Gastroesophageal sphincter (tissue), 4 donors: ENCODE results near the gene ANXA1. TPM values are rescaled to one million over a fixed set of nuclear protein-coding genes. Genes with fewer than 3 reads are reported as not detected.

ENCODE experiments used
- ATAC-seq: fragments of 150-250 bp; one replicate; pipeline ENCODE4 v1.9.1; 2016; ENCODE audit warnings: mild to moderate bottlenecking, moderate library complexity
- H3K27ac ChIP-seq, 4 donors: fragments of 200-600 bp; sonication (generic) in 3 of 4; 1 replicate in 3 of 4; 2 replicates in 1 of 4; pipeline ENCODE4 v1.5.1; 2016 to 2019
- H3K27me3 ChIP-seq: fragments of 200-600 bp; sonication (generic); one replicate; pipeline ENCODE4 v1.5.1; 2019
- H3K36me3 ChIP-seq, 2 donors: fragments of 200-600 bp; sonication (generic); one replicate each; pipeline ENCODE4 v1.5.1; 2019; ENCODE audit warnings: control low read depth in 1 of 2
- H3K4me1 ChIP-seq, 3 donors: fragments of 200-600 bp; sonication (generic); 1 replicate in 2 of 3; 2 replicates in 1 of 3; pipeline ENCODE4 v1.5.1; 2016 to 2019; ENCODE audit warnings: control low read depth in 2 of 3
- H3K4me3 ChIP-seq, 2 donors: fragments of 200-600 bp; sonication (generic); one replicate each; pipeline ENCODE4 v1.5.1; 2019; ENCODE audit warnings: mild to moderate bottlenecking in 1 of 2, moderate library complexity in 1 of 2
- H3K9me3 ChIP-seq, 3 donors: fragments of 200-600 bp; sonication (generic); one replicate each; pipeline ENCODE4 v1.5.1; 2017 to 2019; ENCODE audit warnings: control low read depth in 2 of 3
- EP300 ChIP-seq: sonication (generic); formaldehyde crosslinking; IDR thresholded peaks from one replicate; pipeline ENCODE4 v1.6.1; 2017; ENCODE audit warnings: antibody characterized with exemption, mild to moderate bottlenecking
- POLR2A ChIP-seq, 2 donors: fragments of 450-650 bp; IDR thresholded peaks; one replicate each; pipeline ENCODE4 v1.6.1; 2017; ENCODE audit warnings: antibody characterized with exemption in 2 of 2, mild to moderate bottlenecking in 2 of 2, moderate library complexity in 1 of 2
- POLR2AphosphoS5 ChIP-seq: sonication (generic); formaldehyde crosslinking; IDR thresholded peaks from one replicate; pipeline ENCODE4 v1.6.1; 2017; ENCODE audit warnings: antibody characterized with exemption
- WGBS, 2 donors: methylation state at CpG; one replicate each; pipeline ENCODE4 v1.1.5; 2018; ENCODE audit warnings: low coverage in 1 of 2; 5-methylcytosine and 5-hydroxymethylcytosine counted together
- total RNA-seq, 4 donors: library from RNA; depleted of rRNA; stranded (reverse); fragments of >200 nt; gene quantifications; one replicate each; pipeline ENCODE4 v1.1.0, GENCODE V29; 2016
- TF ChIP-seq, protein P1 (sequence below), 4 experiments: fragments of 200-600 bp in 2 of 4; fragments of 450-650 bp in 2 of 4; sonication (generic) in 1 of 4; IDR thresholded peaks; one replicate each; pipeline ENCODE4 v1.5.1; 2017 to 2019; ENCODE audit warnings: antibody characterized with exemption in 4 of 4, mild to moderate bottlenecking in 2 of 4, moderate library complexity in 2 of 4

Gene ANXA1
- total RNA-seq, 4 donors from 2014 or later, result 228 to 763 (median 356) TPM

DNA sequence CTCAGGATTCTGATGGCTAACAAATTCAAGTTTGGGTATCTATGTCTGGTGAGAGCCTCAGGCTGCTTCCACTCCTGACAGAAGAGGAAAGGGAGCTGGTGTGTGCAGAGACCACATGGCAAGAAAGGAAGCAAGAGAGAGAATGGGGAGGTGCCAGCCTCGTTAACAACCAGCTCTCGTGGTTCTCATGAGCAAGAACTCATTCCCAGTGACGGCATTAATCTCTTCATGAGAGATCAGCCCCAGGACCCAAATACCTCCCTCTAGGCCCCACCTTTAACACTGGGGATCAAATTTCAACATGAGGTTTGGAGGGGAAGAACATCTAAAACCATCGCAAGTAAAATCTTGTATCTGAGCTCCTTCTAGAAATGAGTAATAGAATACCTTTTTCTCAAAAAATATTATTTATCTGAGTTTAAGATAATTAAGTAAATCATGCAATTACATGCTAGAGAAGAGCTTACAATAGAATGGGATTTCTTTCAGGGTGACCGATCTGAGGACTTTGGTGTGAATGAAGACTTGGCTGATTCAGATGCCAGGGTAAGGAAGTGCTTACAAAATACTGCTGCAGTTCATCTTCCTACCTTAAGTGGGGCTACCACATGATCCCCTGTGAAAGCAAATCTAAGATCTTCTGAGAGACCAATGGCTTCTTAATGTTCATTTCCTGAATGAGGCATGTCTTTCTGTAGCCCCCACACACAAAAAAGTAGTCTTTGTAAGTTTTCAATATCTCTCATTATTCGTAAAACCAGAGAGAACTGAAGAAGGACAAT is 11.5 kb downstream of the ANXA1 start:
- Histone ChIP-seq H3K4me1 (peaks cover 0 to 2% (median 0%) of the 10 kb centered on the region in 3 donors), H3K4me3 (no peak overlapping the region), H3K36me3 (peaks cover 27 to 100% of the 10 kb centered on the region in 2 donors), H3K27ac (no peak overlapping the region), H3K9me3 (no peaks in the 10 kb centered on the region), H3K27me3 (no peaks in the 10 kb centered on the region)
- no peak for ATAC-seq
- TF ChIP-seq POLR2A (IDR thresholded peaks at IDR 0.05), result no peak
- no peak for TF ChIP-seq EP300
- TF ChIP-seq, protein P1, sequence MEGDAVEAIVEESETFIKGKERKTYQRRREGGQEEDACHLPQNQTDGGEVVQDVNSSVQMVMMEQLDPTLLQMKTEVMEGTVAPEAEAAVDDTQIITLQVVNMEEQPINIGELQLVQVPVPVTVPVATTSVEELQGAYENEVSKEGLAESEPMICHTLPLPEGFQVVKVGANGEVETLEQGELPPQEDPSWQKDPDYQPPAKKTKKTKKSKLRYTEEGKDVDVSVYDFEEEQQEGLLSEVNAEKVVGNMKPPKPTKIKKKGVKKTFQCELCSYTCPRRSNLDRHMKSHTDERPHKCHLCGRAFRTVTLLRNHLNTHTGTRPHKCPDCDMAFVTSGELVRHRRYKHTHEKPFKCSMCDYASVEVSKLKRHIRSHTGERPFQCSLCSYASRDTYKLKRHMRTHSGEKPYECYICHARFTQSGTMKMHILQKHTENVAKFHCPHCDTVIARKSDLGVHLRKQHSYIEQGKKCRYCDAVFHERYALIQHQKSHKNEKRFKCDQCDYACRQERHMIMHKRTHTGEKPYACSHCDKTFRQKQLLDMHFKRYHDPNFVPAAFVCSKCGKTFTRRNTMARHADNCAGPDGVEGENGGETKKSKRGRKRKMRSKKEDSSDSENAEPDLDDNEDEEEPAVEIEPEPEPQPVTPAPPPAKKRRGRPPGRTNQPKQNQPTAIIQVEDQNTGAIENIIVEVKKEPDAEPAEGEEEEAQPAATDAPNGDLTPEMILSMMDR (IDR thresholded peaks at IDR 0.05), result no peak
- TF ChIP-seq POLR2AphosphoS5, result no peak
- 71 to 83% methylated on average over 6 of the region's 6 CpGs for WGBS, 2 donors

DNA sequence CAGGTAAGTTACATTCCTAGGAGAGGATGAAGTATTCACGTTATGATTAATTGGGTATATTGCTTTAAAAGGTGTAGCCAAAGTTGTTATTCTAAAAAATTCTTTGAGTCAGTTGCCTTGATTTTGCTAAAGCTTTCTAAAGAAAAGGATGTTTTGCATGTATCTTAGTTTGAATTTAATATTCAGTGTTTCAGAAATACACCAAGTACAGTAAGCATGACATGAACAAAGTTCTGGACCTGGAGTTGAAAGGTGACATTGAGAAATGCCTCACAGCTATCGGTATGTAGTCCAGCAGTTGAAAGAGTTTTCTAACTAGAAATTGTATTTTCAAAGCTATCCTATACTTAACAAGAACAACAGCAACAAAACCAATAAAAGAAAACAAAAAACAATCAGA is 14.2 kb downstream of the ANXA1 start:
- Histone ChIP-seq H3K27ac (no peak overlapping the region), H3K9me3 (no peaks in the 10 kb centered on the region), H3K27me3 (no peaks in the 10 kb centered on the region), H3K36me3 (peaks cover 25 to 99% of the 10 kb centered on the region in 2 donors), H3K4me3 (no peak overlapping the region), H3K4me1 (no peaks in the 10 kb centered on the region)
- TF ChIP-seq POLR2AphosphoS5, result no peak
- no peak for TF ChIP-seq POLR2A (IDR thresholded peaks at IDR 0.05)
- TF ChIP-seq, protein P1 (IDR thresholded peaks at IDR 0.05), result no peak
- no peak for TF ChIP-seq EP300
- ATAC-seq, result no peak
- WGBS, 2 donors, result 85 to 100% methylated on average over 2 of the region's 2 CpGs

DNA sequence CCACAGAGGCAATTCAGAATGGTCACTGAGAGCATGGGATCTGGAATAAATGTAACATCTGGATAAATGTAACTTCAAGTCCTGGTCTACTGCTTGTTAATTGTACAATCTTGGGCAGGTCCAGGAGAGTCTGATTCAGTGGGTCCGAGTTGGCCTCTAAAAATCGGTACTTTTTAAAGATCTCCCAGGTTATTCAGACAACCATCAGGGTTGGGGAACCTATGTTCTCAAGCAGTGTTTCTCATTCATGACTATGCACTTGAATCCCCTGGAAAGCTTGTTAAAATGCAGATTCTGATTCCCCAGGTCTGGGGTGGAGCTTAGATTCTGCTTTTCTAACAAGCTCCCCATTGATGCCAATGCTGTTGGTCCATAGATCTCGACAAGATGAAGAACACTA is 14.8 kb downstream of the ANXA1 start:
- Histone ChIP-seq H3K4me3 (no peak overlapping the region), H3K36me3 (peaks cover 23 to 99% of the 10 kb centered on the region in 2 donors), H3K4me1 (no peaks in the 10 kb centered on the region), H3K27ac (no peak overlapping the region), H3K9me3 (no peaks in the 10 kb centered on the region), H3K27me3 (no peaks in the 10 kb centered on the region)
- ATAC-seq, result no peak
- TF ChIP-seq, protein P1 (IDR thresholded peaks at IDR 0.05), result no peak
- TF ChIP-seq EP300, result no peak
- TF ChIP-seq POLR2A (IDR thresholded peaks at IDR 0.05), result no peak
- no peak for TF ChIP-seq POLR2AphosphoS5
- 100% methylated on average over 2 of the region's 3 CpGs; no CpG with 5 or more reads in 1 of the 2 donors for WGBS, 2 donors

DNA sequence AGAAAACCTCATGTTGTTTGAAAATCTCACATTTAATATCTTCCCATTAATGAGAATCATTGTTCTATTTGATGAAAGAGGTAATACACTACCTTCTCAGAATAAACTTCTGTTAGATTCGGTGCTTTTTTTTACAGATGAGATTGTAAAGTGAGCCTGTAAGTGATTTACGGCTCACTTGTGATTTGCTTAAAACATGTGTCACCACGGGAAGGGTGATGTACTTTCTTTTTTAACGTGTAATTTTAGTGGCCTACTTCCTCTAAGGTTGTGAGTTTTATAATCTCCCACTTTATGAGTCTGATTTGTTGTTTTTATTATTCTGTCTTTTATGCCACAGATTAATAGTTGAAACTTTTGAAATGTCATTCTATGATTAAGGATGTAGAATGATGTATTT is 15.9 kb downstream of the ANXA1 start:
- Histone ChIP-seq H3K27me3 (no peaks in the 10 kb centered on the region), H3K4me1 (no peaks in the 10 kb centered on the region), H3K36me3 (peaks cover 22 to 88% of the 10 kb centered on the region in 2 donors), H3K27ac (no peak overlapping the region), H3K9me3 (no peaks in the 10 kb centered on the region), H3K4me3 (no peak overlapping the region)
- WGBS, 2 donors, result 49 to 65% methylated on average over 2 to 4 of the region's 4 CpGs
- ATAC-seq, result no peak
- TF ChIP-seq POLR2AphosphoS5, result no peak
- no peak for TF ChIP-seq EP300
- TF ChIP-seq, protein P1 (IDR thresholded peaks at IDR 0.05), result no peak
- TF ChIP-seq POLR2A (IDR thresholded peaks at IDR 0.05), result no peak

DNA sequence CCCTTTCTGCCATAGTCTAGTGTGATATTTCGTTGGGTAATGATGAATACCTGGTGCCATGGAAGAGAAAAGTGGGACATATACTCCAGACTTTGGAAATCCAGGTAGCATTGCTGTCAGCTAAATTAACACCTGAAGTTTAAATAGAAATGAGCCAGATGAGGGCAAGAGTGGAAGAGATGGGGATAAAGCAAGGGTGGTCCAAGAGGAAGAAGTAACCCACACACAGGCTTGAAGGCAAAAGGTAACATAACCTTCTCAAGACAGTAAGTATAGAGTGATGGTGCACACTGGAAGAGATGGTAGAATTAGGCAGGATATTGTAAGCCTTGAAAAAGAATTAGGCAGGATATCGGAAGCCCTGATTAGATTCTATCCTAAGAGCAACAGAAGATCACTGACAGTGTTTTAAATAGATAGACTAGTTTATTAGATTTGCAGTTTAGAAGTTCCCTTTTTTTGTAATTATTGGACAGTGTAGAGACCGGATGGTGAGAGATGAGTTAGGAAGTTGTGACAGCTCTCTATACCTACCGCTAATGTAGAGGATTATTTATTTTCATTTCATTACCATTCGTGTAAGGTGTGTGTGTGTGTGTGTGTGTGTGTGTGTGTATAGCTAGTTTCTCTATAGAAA is 16.8 kb downstream of the ANXA1 start:
- Histone ChIP-seq H3K27me3 (no peaks in the 10 kb centered on the region), H3K27ac (no peak overlapping the region), H3K36me3 (peaks cover 15 to 80% of the 10 kb centered on the region in 2 donors), H3K4me3 (no peak overlapping the region), H3K4me1 (no peaks in the 10 kb centered on the region), H3K9me3 (no peaks in the 10 kb centered on the region)
- ATAC-seq, result no peak
- WGBS, 2 donors, result 74 to 77% methylated on average over 5 of the region's 5 CpGs
- TF ChIP-seq EP300, result no peak
- TF ChIP-seq POLR2A (IDR thresholded peaks at IDR 0.05), result no peak
- no peak for TF ChIP-seq POLR2AphosphoS5
- TF ChIP-seq, protein P1 (IDR thresholded peaks at IDR 0.05), result no peak
